Smooth muscle cell (in vitro differentiated cells): ENCODE results near the gene DRC1. TPM values are rescaled to one million over a fixed set of nuclear protein-coding genes. Genes with fewer than 3 reads are reported as not detected.

Experiments
- DNase-seq: peaks from one replicate; lab custom pipeline; 2025; ENCODE audit not compliant: unreplicated experiment; lab: John Stamatoyannopoulos, UW
- H2AFZ ChIP-seq: fragments of 200-600 bp; sonication (generic); 2 replicates; pipeline ENCODE4 v1.6.0; 2016; ENCODE audit warnings: antibody characterized with exemption, low read depth, mild to moderate bottlenecking
- H3F3A ChIP-seq: fragments of 200-600 bp; sonication (generic); 2 replicates; pipeline ENCODE4 v1.6.0; 2017; ENCODE audit warnings: antibody characterized with exemption, low read depth
- H3K27ac ChIP-seq: fragments of 200-600 bp; sonication (generic); 2 replicates; pipeline ENCODE4 v1.5.1; 2016; ENCODE audit warnings: low read depth, mild to moderate bottlenecking
- H3K27me3 ChIP-seq: fragments of 200-600 bp; sonication (generic); 2 replicates; pipeline ENCODE4 v1.6.1; 2016; ENCODE audit warnings: low read depth, mild to moderate bottlenecking
- H3K36me3 ChIP-seq: fragments of 200-600 bp; sonication (generic); 2 replicates; pipeline ENCODE4 v1.5.1; 2016; ENCODE audit warnings: low read depth
- H3K4me1 ChIP-seq: fragments of 200-600 bp; sonication (generic); 2 replicates; pipeline ENCODE4 v1.5.1; 2016; ENCODE audit warnings: low read depth
- H3K4me2 ChIP-seq: fragments of 200-600 bp; sonication (generic); 2 replicates; pipeline ENCODE4 v1.6.0; 2016; ENCODE audit warnings: mild to moderate bottlenecking
- H3K4me3 ChIP-seq: fragments of 200-600 bp; sonication (generic); 2 replicates; pipeline ENCODE4 v1.5.1; 2016; ENCODE audit warnings: mild to moderate bottlenecking
- H3K79me2 ChIP-seq: fragments of 200-600 bp; sonication (generic); 2 replicates; pipeline ENCODE4 v1.6.0; 2016; ENCODE audit warnings: low read depth, mild to moderate bottlenecking
- H3K9ac ChIP-seq: fragments of 200-600 bp; sonication (generic); 2 replicates; pipeline ENCODE4 v1.6.0; 2016; ENCODE audit warnings: low read depth
- H3K9me3 ChIP-seq: fragments of 200-600 bp; sonication (generic); replicated peaks from 2 replicates; pipeline ENCODE4 v1.5.1; 2016; ENCODE audit warnings: low read depth
- H4K20me1 ChIP-seq: fragments of 200-600 bp; sonication (generic); 2 replicates; pipeline ENCODE4 v1.6.0; 2016; ENCODE audit warnings: low read depth
- CTCF ChIP-seq: fragments of 200-600 bp; sonication (generic); IDR thresholded peaks from 2 replicates; pipeline ENCODE4 v1.5.1; 2017; ENCODE audit warnings: borderline replicate concordance, mild to moderate bottlenecking, antibody characterized with exemption; ENCODE audit not compliant: insufficient read depth, poor library complexity, severe bottlenecking
- WGBS: methylation state at CpG from one replicate; pipeline ENCODE4 v1.1.7; 2016; ENCODE audit warnings: low lambda C conversion rate; 5-methylcytosine and 5-hydroxymethylcytosine counted together
- polyA plus RNA-seq: library from polyadenylated mRNA; unstranded; fragments of >200 nt; fragmentation: Nextera tagmentation; extraction: Ambion mirVana; gene quantifications from 2 replicates; pipeline ENCODE4 v1.2.1, GENCODE V29; 2016
- total RNA-seq: library from RNA; depleted of rRNA; stranded (reverse); fragments of >200 nt; gene quantifications from 2 replicates; pipeline ENCODE4 v1.2.3, GENCODE V29; 2014

Gene DRC1
- total and polyA plus RNA-seq, 2 experiments from 2014 or later: 0.14 TPM; not detected in 1

DNA sequence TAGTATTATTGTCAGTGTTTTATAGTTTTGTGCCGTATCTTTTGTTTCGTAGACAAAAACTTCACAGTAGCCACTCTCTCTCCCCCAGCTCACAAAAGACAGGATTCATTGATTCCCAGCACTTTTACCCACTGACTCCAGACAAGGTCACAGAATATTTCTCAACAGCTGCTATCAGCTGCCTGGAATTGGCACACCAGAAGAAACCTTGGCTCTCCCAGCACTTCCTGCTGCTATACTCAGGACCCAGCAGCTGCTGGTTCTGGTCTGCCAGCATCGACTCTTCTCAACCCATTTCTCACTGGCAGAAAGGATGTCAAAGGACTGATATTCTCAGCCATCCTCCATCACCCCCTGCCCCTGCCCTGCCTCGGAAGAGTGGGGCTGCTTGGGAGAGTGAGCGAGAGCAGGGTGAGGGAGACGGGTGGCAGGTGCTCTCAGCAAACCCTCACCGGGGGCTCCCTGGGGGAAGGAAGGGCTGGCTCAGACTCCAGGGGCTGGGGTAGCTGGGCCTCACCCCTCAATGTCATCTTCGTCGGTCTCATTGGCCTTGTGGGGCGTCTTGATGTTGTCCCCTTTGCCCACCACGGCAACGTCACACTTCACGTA, 82.3 kb downstream of the DRC1 start:
- Histone ChIP-seq H3K4me1 (no peaks in the 10 kb centered on the region), H2AFZ (no peak overlapping the region), H4K20me1 (no peaks in the 10 kb centered on the region), H3K4me2 (no peak overlapping the region), H3K9ac (no peak overlapping the region), H3K4me3 (no peak overlapping the region), H3K36me3 (no peaks in the 10 kb centered on the region), H3F3A (no peaks in the 10 kb centered on the region), H3K27me3 (no peaks in the 10 kb centered on the region), H3K9me3 (no peaks in the 10 kb centered on the region), H3K27ac (no peak overlapping the region), H3K79me2 (no peaks in the 10 kb centered on the region)
- WGBS: 94% methylated on average over 13 of the region's 13 CpGs
- DNase-seq: no peak
- TF ChIP-seq CTCF: no peak

- no peak overlapping the region for H3K9ac ChIP-seq
- 85% methylated on average over 4 of the region's 4 CpGs for WGBS
- H3F3A ChIP-seq: no peaks in the 10 kb centered on the region
- H3K27ac ChIP-seq: no peak overlapping the region
- H3K4me3 ChIP-seq: no peak overlapping the region
- no peaks in the 10 kb centered on the region for H3K9me3 ChIP-seq
- TF ChIP-seq CTCF: no peak
- no peaks in the 10 kb centered on the region for H3K4me1 ChIP-seq
- no peaks in the 10 kb centered on the region for H3K27me3 ChIP-seq
- no peaks in the 10 kb centered on the region for H3K36me3 ChIP-seq
- no peaks in the 10 kb centered on the region for H4K20me1 ChIP-seq
- no peak overlapping the region for H3K4me2 ChIP-seq
- no peaks in the 10 kb centered on the region for H3K79me2 ChIP-seq
- DNase-seq: no peak
- no peak overlapping the region for H2AFZ ChIP-seq
Observed at GRCh38 chr2:26484579-26484978, 82.9 kb downstream of the DRC1 start.

GRCh38 chr2:26485099-26485498, 83.4 kb downstream of the DRC1 start:
- H3F3A ChIP-seq: no peaks in the 10 kb centered on the region
- no peaks in the 10 kb centered on the region for H3K79me2 ChIP-seq
- H3K27me3 ChIP-seq: no peaks in the 10 kb centered on the region
- H3K4me2 ChIP-seq: no peak overlapping the region
- H3K4me3 ChIP-seq: no peak overlapping the region
- WGBS: 90% methylated on average over 2 of the region's 2 CpGs
- no peak overlapping the region for H3K27ac ChIP-seq
- H2AFZ ChIP-seq: no peak overlapping the region
- no peak overlapping the region for H3K9ac ChIP-seq
- DNase-seq: no peak
- TF ChIP-seq CTCF: no peak
- H3K4me1 ChIP-seq: no peaks in the 10 kb centered on the region
- no peaks in the 10 kb centered on the region for H3K9me3 ChIP-seq
- H4K20me1 ChIP-seq: no peaks in the 10 kb centered on the region
- no peaks in the 10 kb centered on the region for H3K36me3 ChIP-seq

GRCh38 chr2:26485725-26486418, 84.2 kb downstream of the DRC1 start:
- Histone ChIP-seq H4K20me1 (no peaks in the 10 kb centered on the region), H3K36me3 (no peaks in the 10 kb centered on the region), H3K4me3 (no peak overlapping the region), H2AFZ (no peak overlapping the region), H3K27ac (no peak overlapping the region), H3K9me3 (no peaks in the 10 kb centered on the region), H3K9ac (no peak overlapping the region), H3F3A (no peaks in the 10 kb centered on the region), H3K4me1 (no peaks in the 10 kb centered on the region), H3K27me3 (no peaks in the 10 kb centered on the region), H3K4me2 (no peak overlapping the region), H3K79me2 (no peaks in the 10 kb centered on the region)
- DNase-seq: no peak
- TF ChIP-seq CTCF: no peak
- 90% methylated on average over 5 of the region's 8 CpGs for WGBS
